ENCODE results near the gene MICU1. TPM values are rescaled to one million over a fixed set of nuclear protein-coding genes. Genes with fewer than 3 reads are reported as not detected.

The MICU1 gene
- total and polyA plus RNA-seq, 2 of the 13 experiments (the other 11 are each of a cell fraction or from before 2014, with no cell fraction given): 32.5 to 56.1 TPM

DNA sequence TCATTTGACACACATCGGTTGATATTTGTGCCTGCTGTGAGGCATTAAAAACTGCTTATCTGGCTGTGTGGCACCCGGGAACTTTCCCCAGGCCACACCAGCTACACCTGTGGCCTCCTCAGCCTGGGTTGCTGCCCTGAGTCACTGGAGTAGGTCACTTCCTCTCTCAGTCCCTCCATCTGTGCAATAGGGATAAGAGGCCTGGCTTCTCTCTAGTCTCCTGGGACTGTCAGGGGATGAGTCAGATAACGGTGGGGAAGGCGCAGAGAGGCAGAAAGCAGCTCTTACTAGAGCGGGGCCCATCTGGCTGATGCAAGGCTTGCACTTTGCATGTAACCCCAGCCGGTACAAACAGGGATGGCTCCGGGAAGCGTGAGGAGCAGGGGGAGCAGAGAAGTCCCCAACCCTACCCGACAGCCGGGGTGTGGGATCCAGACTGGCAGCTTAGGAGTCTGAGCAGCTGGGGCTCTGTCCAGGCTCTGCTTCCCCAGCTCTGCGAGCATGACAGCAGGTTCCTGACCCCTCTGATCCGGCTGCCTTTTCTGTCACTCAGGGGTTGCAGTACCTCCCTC lies 305.1 kb downstream of the MICU1 start (continued):
- TF ChIP-seq, protein P1, sequence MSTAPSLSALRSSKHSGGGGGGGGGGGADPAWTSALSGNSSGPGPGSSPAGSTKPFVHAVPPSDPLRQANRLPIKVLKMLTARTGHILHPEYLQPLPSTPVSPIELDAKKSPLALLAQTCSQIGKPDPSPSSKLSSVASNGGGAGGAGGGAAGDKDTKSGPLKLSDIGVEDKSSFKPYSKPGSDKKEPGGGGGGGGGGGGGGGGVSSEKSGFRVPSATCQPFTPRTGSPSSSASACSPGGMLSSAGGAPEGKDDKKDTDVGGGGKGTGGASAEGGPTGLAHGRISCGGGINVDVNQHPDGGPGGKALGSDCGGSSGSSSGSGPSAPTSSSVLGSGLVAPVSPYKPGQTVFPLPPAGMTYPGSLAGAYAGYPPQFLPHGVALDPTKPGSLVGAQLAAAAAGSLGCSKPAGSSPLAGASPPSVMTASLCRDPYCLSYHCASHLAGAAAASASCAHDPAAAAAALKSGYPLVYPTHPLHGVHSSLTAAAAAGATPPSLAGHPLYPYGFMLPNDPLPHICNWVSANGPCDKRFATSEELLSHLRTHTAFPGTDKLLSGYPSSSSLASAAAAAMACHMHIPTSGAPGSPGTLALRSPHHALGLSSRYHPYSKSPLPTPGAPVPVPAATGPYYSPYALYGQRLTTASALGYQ (CRISPR knock-in tag; IDR thresholded peaks at IDR 0.05): no peak
- TF ChIP-seq ZSCAN20 (CRISPR knock-in tag; IDR thresholded peaks at IDR 0.05; ENCODE audit: borderline replicate concordance): no peak
- peak; percentile 89; the same call in 1 of the 2 replicates for TF ChIP-seq ZNF772 (CRISPR knock-in tag; IDR thresholded peaks at IDR 0.05)
- no peak for TF ChIP-seq FOXP1 (IDR thresholded peaks at IDR 0.05)
- TF ChIP-seq FOXP1 (CRISPR knock-in tag; IDR thresholded peaks at IDR 0.05): no peak; the same call in 1 of the 2 replicates
- peak; percentile 78 for TF ChIP-seq TGIF2 (CRISPR knock-in tag; IDR thresholded peaks at IDR 0.05)
- no peak for TF ChIP-seq NFIC (IDR thresholded peaks at IDR 0.05; ENCODE audit: low read length)
- TF ChIP-seq SCMH1 (CRISPR knock-in tag; IDR thresholded peaks at IDR 0.05; ENCODE audit: borderline replicate concordance): no peak
- no peak; the same call in 1 of the 2 replicates for TF ChIP-seq ZNF230 (CRISPR knock-in tag; IDR thresholded peaks at IDR 0.05)
- TF ChIP-seq, protein P2, sequence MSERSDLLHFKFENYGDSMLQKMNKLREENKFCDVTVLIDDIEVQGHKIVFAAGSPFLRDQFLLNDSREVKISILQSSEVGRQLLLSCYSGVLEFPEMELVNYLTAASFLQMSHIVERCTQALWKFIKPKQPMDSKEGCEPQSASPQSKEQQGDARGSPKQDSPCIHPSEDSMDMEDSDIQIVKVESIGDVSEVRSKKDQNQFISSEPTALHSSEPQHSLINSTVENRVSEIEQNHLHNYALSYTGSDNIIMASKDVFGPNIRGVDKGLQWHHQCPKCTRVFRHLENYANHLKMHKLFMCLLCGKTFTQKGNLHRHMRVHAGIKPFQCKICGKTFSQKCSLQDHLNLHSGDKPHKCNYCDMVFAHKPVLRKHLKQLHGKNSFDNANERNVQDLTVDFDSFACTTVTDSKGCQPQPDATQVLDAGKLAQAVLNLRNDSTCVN (CRISPR knock-in tag; IDR thresholded peaks at IDR 0.05; ENCODE audit: borderline replicate concordance): no peak
- TF ChIP-seq, protein P3, sequence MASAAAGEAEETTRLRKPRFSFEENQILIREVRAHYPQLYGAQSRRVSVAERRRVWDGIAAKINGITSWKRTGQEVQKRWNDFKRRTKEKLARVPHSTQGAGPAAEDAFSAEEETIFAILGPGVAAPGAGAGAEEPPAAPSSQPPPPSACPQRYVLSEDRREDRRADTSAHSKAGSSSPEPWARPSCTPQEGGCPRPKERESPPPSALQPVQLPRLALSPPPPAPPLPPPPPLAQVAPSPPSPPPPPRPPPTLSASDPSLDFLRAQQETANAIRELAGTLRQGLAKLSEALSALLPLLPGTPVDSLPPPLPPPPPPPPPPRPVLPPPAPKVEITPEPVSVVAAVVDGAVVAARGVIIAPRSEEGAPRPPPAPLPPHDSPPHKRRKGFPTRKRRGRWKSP (CRISPR knock-in tag; IDR thresholded peaks at IDR 0.05): peak; percentile 86; the same call in 1 of the 2 replicates
- TF ChIP-seq ZNF224 (CRISPR knock-in tag; IDR thresholded peaks at IDR 0.05): no peak
- TF ChIP-seq PAWR (CRISPR knock-in tag; IDR thresholded peaks at IDR 0.05; ENCODE audit: borderline replicate concordance): no peak
- TF ChIP-seq, protein P4, sequence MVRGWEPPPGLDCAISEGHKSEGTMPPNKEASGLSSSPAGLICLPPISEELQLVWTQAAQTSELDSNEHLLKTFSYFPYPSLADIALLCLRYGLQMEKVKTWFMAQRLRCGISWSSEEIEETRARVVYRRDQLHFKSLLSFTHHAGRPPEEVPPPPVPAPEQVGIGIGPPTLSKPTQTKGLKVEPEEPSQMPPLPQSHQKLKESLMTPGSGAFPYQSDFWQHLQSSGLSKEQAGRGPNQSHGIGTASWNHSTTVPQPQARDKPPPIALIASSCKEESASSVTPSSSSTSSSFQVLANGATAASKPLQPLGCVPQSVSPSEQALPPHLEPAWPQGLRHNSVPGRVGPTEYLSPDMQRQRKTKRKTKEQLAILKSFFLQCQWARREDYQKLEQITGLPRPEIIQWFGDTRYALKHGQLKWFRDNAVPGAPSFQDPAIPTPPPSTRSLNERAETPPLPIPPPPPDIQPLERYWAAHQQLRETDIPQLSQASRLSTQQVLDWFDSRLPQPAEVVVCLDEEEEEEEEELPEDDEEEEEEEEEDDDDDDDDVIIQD (CRISPR knock-in tag; IDR thresholded peaks at IDR 0.05; ENCODE audit: low read depth): no peak
- no peak; the same call in 1 of the 2 replicates for TF ChIP-seq SALL2 (CRISPR knock-in tag; IDR thresholded peaks at IDR 0.05)
- TF ChIP-seq, protein P5, sequence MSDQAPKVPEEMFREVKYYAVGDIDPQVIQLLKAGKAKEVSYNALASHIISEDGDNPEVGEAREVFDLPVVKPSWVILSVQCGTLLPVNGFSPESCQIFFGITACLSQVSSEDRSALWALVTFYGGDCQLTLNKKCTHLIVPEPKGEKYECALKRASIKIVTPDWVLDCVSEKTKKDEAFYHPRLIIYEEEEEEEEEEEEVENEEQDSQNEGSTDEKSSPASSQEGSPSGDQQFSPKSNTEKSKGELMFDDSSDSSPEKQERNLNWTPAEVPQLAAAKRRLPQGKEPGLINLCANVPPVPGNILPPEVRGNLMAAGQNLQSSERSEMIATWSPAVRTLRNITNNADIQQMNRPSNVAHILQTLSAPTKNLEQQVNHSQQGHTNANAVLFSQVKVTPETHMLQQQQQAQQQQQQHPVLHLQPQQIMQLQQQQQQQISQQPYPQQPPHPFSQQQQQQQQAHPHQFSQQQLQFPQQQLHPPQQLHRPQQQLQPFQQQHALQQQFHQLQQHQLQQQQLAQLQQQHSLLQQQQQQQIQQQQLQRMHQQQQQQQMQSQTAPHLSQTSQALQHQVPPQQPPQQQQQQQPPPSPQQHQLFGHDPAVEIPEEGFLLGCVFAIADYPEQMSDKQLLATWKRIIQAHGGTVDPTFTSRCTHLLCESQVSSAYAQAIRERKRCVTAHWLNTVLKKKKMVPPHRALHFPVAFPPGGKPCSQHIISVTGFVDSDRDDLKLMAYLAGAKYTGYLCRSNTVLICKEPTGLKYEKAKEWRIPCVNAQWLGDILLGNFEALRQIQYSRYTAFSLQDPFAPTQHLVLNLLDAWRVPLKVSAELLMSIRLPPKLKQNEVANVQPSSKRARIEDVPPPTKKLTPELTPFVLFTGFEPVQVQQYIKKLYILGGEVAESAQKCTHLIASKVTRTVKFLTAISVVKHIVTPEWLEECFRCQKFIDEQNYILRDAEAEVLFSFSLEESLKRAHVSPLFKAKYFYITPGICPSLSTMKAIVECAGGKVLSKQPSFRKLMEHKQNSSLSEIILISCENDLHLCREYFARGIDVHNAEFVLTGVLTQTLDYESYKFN (CRISPR knock-in tag; conservative IDR thresholded peaks at IDR 0.05): peak; percentile 27; the same call in 1 of the 2 replicates
- TF ChIP-seq, protein P6, sequence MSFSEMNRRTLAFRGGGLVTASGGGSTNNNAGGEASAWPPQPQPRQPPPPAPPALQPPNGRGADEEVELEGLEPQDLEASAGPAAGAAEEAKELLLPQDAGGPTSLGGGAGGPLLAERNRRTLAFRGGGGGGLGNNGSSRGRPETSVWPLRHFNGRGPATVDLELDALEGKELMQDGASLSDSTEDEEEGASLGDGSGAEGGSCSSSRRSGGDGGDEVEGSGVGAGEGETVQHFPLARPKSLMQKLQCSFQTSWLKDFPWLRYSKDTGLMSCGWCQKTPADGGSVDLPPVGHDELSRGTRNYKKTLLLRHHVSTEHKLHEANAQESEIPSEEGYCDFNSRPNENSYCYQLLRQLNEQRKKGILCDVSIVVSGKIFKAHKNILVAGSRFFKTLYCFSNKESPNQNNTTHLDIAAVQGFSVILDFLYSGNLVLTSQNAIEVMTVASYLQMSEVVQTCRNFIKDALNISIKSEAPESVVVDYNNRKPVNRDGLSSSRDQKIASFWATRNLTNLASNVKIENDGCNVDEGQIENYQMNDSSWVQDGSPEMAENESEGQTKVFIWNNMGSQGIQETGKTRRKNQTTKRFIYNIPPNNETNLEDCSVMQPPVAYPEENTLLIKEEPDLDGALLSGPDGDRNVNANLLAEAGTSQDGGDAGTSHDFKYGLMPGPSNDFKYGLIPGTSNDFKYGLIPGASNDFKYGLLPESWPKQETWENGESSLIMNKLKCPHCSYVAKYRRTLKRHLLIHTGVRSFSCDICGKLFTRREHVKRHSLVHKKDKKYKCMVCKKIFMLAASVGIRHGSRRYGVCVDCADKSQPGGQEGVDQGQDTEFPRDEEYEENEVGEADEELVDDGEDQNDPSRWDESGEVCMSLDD (CRISPR knock-in tag; IDR thresholded peaks at IDR 0.05; ENCODE audit: borderline replicate concordance): no peak
- TF ChIP-seq BRCA1 (CRISPR knock-in tag; IDR thresholded peaks at IDR 0.05): no peak

Data from HepG2 (cell line).